Measurements from ENCODE around the gene CST11. TPM values are rescaled to one million over a fixed set of nuclear protein-coding genes. Genes with fewer than 3 reads are reported as not detected.
"Not testable (repeated sequence)": the region's sequence is repeated elsewhere in the genome, so short reads cannot be mapped to it uniquely, and the experiment has no call there.

Gene CST11
- total RNA-seq, 3 donors from 2014 or later, result not detected

GRCh38 chr20:23479043-23479442 lies 26.4 kb upstream of the CST11 start:
- no peak for TF ChIP-seq CTCF (IDR thresholded peaks at IDR 0.05)
- TF ChIP-seq POLR2A (IDR thresholded peaks at IDR 0.05), result no peak
- TF ChIP-seq POLR2AphosphoS5 (IDR thresholded peaks at IDR 0.05), result no peak
- intact Hi-C loops (cut with DNase I; ENCODE audit: low total_unique reads), result no loop called here
- Histone ChIP-seq H3K4me3 (no peak overlapping the region), H3K27ac (no peak overlapping the region), H3K9me3 (no peaks in the 10 kb centered on the region), H3K4me1 (no peaks in the 10 kb centered on the region), H3K27me3 (no peaks in the 10 kb centered on the region), H3K36me3 (no peaks in the 10 kb centered on the region)
- DNase-seq (ENCODE audit: low spot score in 2 of 2), result no peak

GRCh38 chr20:23477223-23477622 lies 24.5 kb upstream of the CST11 start:
- Histone ChIP-seq H3K4me3 (no peak overlapping the region), H3K4me1 (no peaks in the 10 kb centered on the region), H3K36me3 (no peaks in the 10 kb centered on the region), H3K9me3 (no peaks in the 10 kb centered on the region), H3K27ac (no peak overlapping the region), H3K27me3 (no peaks in the 10 kb centered on the region)
- TF ChIP-seq POLR2A (IDR thresholded peaks at IDR 0.05) (no peak), POLR2AphosphoS5 (IDR thresholded peaks at IDR 0.05) (no peak), CTCF (IDR thresholded peaks at IDR 0.05) (no peak)
- DNase-seq (ENCODE audit: low spot score in 2 of 2), result no peak
- intact Hi-C loops (cut with DNase I; ENCODE audit: low total_unique reads), result no loop called here

- TF ChIP-seq CTCF (IDR thresholded peaks at IDR 0.05) (no peak), POLR2A (IDR thresholded peaks at IDR 0.05) (no peak), POLR2AphosphoS5 (IDR thresholded peaks at IDR 0.05) (no peak)
- Histone ChIP-seq H3K36me3 (no peaks in the 10 kb centered on the region), H3K4me3 (no peak overlapping the region), H3K27me3 (no peaks in the 10 kb centered on the region), H3K4me1 (no peaks in the 10 kb centered on the region), H3K27ac (no peak overlapping the region), H3K9me3 (no peaks in the 10 kb centered on the region)
- intact Hi-C loops (cut with DNase I; ENCODE audit: low total_unique reads), result no loop called here
- no peak for DNase-seq (ENCODE audit: low spot score in 2 of 2)
Observed at GRCh38 chr20:23476015-23476754, 23.5 kb upstream of the CST11 start.

GRCh38 chr20:23475395-23475794 lies 22.7 kb upstream of the CST11 start:
- no peaks in the 10 kb centered on the region for H3K9me3 ChIP-seq
- no peak for DNase-seq (ENCODE audit: low spot score in 2 of 2)
- no peaks in the 10 kb centered on the region for H3K4me1 ChIP-seq
- TF ChIP-seq POLR2AphosphoS5 (IDR thresholded peaks at IDR 0.05) (no peak), POLR2A (IDR thresholded peaks at IDR 0.05) (no peak), CTCF (IDR thresholded peaks at IDR 0.05) (no peak)
- H3K36me3 ChIP-seq, result no peaks in the 10 kb centered on the region
- intact Hi-C loops (cut with DNase I; ENCODE audit: low total_unique reads), result no loop called here
- H3K27me3 ChIP-seq, result no peaks in the 10 kb centered on the region
- H3K27ac ChIP-seq, result no peak overlapping the region
- no peak overlapping the region for H3K4me3 ChIP-seq

- H3K36me3 ChIP-seq; DNase-seq (ENCODE audit: low spot score in 2 of 2); H3K4me3 ChIP-seq; intact Hi-C loops (cut with DNase I; ENCODE audit: low total_unique reads); H3K27me3 ChIP-seq; H3K9me3 ChIP-seq; H3K4me1 ChIP-seq; H3K27ac ChIP-seq: not testable (repeated sequence)
Observed at GRCh38 chr20:23473293-23473692, 20.6 kb upstream of the CST11 start.

- H3K36me3 ChIP-seq; intact Hi-C loops (cut with DNase I; ENCODE audit: low total_unique reads); H3K4me3 ChIP-seq; H3K9me3 ChIP-seq; H3K4me1 ChIP-seq; H3K27ac ChIP-seq; H3K27me3 ChIP-seq; DNase-seq (ENCODE audit: low spot score in 2 of 2): not testable (repeated sequence)
Observed at GRCh38 chr20:23472306-23472705, 19.6 kb upstream of the CST11 start.

- H3K27me3 ChIP-seq; H3K36me3 ChIP-seq; intact Hi-C loops (cut with DNase I; ENCODE audit: low total_unique reads); DNase-seq (ENCODE audit: low spot score in 2 of 2); H3K27ac ChIP-seq; H3K4me3 ChIP-seq; H3K4me1 ChIP-seq: not testable (repeated sequence)
- peaks cover 4 to 14% of the 10 kb centered on the region in 2 donors for H3K9me3 ChIP-seq
Observed at GRCh38 chr20:23466961-23467360, 14.3 kb upstream of the CST11 start.
